GM19099 (cell line): ENCODE data around the gene ASTN2.

ENCODE experiments used
- POLR2A ChIP-seq: IDR thresholded peaks from 3 replicates; pipeline ENCODE4 v1.6.1; 2011; ENCODE audit warnings: low read depth; ENCODE audit not compliant: insufficient read length; ENCODE audit errors: extremely low read depth

The ASTN2 gene

GRCh38 chr9:116494815-116495634 is 919.8 kb downstream of the ASTN2 start:
- no peak for TF ChIP-seq POLR2A

DNA sequence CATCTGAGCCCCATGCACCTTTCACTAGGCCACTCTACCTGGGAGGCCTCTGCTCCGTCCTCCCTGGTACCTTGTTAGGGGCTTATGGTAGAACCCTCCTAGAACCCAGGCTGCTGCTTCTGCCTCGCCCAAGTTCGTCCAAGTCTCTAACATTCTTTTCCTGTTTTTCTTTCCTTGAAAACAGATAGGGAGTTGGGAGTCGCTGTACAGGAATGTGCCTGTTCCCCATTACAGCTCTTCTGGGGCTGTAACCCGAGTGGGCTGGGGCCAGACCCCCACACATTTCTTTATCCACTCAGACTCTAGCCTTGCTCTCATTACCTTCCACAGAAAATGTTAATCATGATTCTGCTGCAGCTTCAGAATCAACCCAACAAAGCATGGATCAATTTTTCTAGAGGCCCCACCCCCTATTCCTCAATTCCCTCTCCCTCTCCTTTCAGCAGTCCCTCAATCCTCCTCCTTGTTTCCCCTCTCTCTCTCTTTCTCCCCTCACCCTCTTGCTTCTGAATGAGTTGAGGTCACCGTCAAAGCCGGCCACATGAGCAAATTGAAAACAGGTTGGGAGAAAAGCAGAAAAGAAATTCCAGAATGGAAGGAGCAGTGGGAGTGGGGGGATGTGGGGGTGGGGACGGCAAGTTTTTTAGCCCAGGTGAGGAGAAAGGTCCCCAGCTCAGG is 921.5 kb downstream of the ASTN2 start:
- no peak for TF ChIP-seq POLR2A

DNA sequence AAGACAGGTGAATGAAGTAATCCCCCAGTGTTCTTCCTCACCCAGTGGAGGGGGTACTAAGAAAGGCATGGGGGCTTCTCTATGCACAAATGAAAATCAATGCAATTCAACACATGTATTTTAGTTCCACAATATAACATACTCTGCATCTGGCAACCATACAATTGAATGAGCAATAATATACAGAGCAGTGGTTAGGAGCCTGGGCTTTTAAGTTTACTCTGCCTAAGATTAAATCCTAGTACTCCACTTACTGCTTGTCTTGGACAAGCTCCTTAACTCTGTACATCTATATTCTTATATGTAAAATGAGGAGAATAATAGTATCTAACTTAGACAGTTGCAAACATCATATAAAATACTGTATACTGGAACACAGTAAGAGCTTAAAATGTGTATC is 923.2 kb downstream of the ASTN2 start:
- no peak for TF ChIP-seq POLR2A

DNA sequence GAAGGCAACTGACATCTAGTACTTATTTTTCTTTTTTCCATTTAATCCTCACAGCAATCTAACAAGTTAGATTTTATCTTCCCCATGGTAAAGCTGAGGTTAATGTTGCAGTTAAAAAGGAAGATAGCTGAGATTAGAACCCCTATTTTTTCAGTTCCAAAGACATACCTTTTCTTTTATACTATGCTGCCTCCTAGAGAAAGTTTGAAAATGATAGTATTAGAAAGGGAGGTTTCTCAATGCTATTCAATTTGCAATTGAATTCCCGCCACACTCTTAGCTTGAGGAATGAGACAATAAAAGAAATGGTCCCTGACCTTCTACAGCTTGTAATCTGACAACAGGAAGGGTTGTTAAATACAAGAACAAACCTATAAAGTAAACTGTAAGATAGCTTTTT is 923.6 kb downstream of the ASTN2 start:
- no peak for TF ChIP-seq POLR2A

DNA sequence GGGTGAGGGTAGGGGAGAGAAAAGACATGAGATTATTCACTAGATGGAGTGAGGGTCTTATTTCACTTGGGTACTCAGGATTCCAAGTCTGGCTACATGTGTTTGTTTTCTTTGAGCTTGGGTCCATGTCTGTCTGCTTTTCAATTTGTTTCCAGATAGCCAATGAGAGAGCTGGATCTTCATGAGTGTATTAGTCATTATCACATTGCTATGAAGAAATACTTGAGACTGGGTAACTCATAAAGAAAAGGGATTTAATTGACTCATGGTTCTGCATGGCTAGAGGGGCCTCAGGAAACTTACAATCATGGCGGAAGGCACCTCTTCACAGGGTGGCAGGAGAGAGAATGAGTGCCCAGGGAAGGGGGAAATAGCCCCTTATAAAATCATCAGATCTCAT is 924.5 kb downstream of the ASTN2 start:
- no peak for TF ChIP-seq POLR2A

- TF ChIP-seq POLR2A, result no peak
Observed at GRCh38 chr9:116488373-116488772, 926.5 kb downstream of the ASTN2 start.

DNA sequence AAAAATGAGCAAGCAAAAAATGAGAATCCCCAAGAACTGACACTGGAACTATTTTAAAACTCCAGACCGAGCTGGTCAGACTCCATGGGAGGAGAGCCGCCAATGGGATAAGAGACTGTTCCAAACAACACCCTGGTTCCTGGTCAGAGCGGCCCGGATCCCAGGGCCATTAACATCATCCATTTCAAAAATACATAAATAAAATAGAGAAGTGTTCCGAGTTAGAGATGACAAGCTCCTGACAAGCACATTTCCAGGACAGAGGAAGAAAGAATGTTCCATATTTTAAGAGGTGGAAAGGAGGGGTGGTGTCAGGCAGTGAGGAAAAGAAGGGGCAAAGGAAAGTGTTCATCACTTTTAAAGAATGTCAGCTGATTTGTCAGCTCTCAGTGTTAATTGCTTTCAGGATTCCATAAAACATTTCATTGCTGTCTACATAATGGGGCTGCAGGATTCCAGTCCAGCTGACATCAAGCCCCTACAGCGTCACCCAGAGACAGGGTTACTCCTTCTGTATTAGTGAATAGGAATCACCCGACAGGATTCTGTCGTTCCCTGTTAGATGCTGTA is 930.3 kb downstream of the ASTN2 start:
- no peak for TF ChIP-seq POLR2A

GRCh38 chr9:116483622-116484491 is 931.0 kb downstream of the ASTN2 start:
- no peak for TF ChIP-seq POLR2A

DNA sequence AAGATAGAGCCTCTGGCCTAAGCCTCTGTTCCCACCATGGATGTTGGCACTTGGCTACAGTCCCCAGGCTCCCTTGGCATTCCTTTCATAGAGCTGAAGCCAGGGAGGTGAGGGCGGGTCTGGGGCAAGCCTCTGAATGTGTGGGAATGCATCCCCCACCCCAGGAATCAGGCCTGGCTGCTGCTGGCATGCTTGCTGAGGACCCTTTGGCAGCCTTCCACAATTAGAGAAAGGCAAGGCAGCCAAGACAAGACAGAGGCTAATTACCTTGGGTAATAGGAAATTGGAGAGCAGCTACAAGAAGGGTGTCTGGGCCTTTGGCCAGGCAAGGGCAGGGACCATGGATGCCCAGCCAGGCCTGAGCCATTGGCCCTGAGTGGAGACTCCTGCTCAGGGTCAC is 932.1 kb downstream of the ASTN2 start:
- no peak for TF ChIP-seq POLR2A

DNA sequence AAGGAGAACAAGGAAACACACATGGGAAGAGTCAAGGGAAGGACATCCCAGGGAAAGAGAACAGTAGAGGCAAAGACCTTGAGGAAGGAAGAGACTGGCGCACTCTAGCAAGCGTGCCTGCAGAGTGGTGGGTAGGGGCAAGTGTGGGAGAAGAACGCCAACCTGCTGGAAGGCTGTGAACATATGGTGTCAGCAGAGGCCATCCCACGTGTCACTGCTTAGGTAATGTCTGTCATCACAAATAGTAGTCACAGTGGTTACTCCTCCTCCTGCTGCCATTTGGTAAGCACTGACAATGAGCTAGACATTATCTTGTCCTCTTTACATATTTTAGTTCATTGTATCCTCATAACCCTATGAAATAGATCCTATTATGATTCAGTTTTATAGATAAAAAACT is 934.2 kb downstream of the ASTN2 start:
- no peak for TF ChIP-seq POLR2A

- TF ChIP-seq POLR2A, result no peak
Observed at GRCh38 chr9:116479967-116480366, 934.9 kb downstream of the ASTN2 start.

GRCh38 chr9:116479056-116479544 is 935.8 kb downstream of the ASTN2 start:
- no peak for TF ChIP-seq POLR2A

DNA sequence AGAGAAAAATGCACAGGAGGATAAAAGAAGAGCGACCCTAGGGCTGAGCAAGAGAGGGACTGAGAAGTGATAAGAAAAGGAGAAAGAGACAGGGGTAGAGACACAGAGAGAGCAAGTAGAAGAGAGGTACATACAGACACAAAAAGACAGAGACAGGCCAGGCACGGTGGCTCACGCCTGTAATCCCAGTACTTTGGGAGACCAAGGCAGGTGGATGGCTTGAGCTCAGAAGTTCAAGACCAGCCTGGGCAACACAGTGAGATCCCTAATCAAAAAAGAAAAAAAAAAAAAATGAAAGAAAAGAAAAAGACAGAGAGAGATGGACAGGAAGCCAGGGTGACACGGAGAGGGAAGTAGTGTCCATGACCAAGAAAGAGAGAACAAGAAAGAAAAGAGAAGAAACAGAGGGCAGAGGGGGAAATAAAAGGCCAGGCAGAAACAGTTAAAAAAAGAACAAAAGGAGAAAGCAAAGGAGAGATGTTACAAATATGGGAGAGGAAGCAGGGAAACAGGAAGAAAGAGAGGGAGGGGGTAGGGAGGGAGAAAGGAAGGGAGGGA is 937.2 kb downstream of the ASTN2 start:
- no peak for TF ChIP-seq POLR2A

DNA sequence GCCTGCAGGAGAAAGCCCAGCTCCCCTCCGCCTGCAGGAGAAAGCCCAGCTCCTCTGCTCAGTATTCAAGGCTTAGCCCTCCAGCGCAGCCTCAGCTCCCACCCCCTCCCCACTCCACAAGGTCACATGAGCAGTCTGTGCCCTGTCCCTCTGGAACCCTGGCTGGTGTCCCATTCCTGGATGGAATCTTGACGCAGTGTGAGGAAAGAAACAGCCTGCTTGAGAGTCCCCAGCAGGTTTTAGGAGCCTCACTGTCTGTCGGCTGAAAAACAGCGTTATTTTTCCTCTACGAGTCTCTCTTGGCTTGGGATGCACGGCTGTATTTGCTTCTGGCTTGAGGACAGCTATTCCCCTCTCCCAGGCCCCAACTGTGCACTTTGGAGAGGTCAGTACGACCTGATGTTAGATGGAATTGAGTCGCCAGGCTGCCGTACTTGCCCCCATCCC is 937.9 kb downstream of the ASTN2 start:
- no peak for TF ChIP-seq POLR2A
